Ureter (tissue), 1 donor: ENCODE measurements around the gene LPCAT3. TPM values are rescaled to one million over a fixed set of nuclear protein-coding genes. Genes with fewer than 3 reads are reported as not detected.
A peak's percentile ranks its signal among the peaks of the same experiment; 100 is the strongest.

Experiments used
- DNase-seq: peaks from one replicate; pipeline ENCODE4 v3.0.0-alpha.2; 2020; ENCODE audit warnings: low spot score
- total RNA-seq: library from RNA; stranded (reverse); gene quantifications from one replicate; pipeline ENCODE4 v1.2.4, GENCODE V29; 2023
- donor health status: DM: yes; HTN: yes; CAD: no.

The LPCAT3 gene
- total RNA-seq, 1 donor from 2014 or later = 95.9 TPM

DNA sequence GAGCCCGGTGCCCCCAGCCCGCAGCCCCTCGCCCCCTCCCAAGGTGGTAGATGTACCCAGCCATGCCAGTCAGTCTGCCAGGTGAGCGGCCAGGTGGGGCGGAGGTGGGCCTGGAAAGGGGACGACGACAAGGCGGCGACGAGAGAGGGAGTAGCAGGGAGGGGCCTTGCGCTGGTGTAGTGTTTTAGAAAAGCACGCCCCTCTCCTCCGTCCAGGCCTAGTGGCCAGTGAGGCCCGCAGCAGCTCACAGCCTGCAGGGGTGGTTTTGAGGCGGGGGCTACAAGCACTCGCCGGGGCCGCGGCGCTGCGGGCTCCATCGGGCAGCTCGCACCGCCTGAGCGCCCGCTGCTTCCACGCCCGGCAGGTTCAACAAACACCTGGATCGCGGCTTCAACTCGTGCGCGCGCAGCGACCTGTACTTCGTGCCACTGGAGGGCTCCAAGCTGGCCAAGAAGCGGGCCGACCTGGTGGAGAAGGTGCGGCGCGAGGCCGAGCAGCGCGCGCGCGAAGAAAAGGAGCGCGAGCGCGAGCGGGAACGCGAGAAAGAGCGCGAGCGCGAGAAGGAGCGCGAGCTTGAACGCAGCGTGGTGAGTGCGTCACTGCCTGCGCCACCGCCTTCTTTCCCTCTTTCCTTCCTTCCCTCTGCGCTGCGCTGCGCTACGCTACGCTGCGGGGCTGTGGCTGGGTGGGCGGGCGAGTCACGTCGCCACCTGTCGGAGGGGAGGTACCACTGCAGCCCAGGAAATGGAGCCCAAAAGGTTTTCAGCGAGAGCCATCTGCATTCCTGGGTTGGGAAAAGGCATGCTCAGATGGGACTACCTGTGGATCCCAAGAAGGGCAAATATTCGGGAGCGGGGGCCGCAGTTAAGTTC, 80.6 kb downstream of the LPCAT3 start:
- DNase-seq = peak; percentile 95

DNA sequence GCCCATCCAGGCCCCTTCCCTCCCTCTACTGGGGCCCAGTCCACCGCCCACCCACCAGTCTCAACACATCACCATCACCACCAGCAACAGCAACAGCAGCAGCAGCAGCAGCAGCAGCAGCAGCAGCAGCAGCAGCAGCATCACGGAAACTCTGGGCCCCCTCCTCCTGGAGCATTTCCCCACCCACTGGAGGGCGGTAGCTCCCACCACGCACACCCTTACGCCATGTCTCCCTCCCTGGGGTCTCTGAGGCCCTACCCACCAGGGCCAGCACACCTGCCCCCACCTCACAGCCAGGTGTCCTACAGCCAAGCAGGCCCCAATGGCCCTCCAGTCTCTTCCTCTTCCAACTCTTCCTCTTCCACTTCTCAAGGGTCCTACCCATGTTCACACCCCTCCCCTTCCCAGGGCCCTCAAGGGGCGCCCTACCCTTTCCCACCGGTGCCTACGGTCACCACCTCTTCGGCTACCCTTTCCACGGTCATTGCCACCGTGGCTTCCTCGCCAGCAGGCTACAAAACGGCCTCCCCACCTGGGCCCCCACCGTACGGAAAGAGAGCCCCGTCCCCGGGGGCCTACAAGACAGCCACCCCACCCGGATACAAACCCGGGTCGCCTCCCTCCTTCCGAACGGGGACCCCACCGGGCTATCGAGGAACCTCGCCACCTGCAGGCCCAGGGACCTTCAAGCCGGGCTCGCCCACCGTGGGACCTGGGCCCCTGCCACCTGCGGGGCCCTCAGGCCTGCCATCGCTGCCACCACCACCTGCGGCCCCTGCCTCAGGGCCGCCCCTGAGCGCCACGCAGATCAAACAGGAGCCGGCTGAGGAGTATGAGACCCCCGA, 81.4 kb downstream of the LPCAT3 start:
- DNase-seq = no peak

DNA sequence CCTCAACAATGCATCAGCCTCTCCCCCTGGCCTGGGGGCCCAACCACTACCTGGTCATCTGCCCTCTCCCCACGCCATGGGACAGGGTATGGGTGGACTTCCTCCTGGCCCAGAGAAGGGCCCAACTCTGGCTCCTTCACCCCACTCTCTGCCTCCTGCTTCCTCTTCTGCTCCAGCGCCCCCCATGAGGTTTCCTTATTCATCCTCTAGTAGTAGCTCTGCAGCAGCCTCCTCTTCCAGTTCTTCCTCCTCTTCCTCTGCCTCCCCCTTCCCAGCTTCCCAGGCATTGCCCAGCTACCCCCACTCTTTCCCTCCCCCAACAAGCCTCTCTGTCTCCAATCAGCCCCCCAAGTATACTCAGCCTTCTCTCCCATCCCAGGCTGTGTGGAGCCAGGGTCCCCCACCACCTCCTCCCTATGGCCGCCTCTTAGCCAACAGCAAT, 82.1 kb downstream of the LPCAT3 start:
- no peak for DNase-seq

DNA sequence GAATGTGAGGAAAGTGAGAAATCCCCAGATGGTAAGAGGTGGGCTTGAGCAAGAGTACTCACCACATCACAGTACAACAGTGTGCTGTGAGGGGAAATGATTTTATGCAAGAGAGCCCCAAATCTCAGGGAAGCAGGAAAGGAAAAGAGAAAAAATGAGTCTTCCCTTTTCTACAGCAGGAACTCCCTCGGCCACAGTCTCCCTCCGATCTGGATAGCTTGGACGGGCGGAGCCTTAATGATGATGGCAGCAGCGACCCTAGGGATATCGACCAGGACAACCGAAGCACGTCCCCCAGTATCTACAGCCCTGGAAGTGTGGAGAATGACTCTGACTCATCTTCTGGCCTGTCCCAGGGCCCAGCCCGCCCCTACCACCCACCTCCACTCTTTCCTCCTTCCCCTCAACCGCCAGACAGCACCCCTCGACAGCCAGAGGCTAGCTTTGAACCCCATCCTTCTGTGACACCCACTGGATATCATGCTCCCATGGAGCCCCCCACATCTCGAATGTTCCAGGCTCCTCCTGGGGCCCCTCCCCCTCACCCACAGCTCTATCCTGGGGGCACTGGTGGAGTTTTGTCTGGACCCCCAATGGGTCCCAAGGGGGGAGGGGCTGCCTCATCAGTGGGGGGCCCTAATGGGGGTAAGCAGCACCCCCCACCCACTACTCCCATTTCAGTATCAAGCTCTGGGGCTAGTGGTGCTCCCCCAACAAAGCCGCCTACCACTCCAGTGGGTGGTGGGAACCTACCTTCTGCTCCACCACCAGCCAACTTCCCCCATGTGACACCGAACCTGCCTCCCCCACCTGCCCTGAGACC, 82.7 kb downstream of the LPCAT3 start:
- no peak for DNase-seq

DNA sequence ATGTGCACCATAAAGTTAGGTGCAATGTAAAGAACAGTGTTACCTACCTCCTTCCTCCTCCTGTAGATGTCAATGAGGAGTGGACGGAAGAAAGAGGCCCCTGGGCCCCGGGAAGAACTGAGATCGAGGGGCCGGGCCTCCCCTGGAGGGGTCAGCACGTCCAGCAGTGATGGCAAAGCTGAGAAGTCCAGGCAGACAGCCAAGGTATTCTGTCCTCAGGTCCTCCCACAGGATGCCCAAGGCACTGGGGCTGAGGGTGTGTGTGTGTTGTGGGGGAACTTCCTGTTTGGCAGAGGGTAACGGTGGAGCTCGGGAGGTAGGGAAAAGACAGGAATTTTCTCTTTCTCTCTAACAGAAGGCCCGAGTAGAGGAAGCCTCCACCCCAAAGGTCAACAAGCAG, 84.2 kb downstream of the LPCAT3 start:
- DNase-seq = no peak

DNA sequence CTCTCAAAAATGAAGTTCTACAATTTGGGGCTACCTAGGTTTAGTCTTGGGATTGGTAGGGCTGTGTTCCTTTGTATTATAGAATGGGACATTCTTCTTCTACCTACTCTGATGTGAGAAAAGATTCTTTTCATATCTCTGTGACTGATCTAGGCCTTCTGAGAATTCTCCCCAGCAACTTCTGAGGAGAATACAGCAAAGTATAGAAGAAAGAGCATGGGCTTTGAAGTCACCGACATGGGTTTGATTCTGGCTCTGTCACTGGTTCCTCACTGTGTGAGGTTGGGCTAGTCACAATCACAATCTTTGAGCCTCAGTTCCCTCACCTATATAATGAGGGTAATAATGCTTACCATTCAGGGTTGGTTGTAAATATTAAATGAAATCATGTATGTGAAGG, 85.5 kb downstream of the LPCAT3 start:
- DNase-seq = no peak

DNA sequence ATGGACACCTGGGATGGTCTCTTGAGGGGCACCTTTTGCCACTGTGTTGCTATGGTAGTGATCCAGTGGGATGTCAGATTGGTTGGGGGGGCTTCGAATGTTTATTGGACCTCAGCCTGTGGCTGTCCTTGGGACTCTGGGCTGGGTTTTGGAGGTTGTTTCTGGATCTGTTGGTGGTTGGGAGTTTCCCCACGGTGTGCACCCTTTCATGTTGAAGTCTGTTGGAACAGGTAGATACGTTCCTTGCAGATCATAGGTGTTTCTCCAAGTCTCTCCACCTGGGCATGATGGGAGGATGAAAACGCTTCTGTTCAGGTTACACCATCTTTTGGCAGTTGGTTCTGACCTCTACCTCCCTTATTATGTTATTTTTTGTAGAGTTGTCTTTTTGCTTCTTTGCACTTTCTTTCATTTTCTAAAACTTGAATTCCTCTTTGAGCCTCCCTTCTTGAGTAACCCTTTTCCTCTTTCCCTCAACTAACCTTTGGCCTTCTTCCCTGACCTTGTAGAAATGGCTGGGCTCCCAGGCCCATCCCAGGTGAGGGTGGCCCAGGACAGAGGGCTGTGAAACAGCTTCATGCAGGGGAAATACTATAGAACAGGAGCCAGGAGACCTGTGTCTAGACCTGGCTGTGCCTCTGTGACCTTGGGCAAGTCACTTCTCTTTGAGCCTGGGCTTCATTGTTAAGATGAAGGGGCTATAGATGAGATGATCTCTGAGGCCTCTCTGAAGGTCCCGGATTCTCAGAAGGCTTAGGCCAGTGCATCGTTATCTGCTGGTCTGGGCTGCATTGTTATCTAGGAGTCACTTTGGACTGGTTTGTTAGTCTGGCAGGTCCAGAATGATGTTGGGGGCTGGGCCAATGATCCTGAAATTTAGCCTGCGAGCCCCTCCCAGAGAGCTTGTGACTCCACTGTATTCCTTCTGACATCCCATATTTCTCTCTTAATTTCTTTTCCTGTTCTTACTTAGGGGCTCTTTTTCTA, 88.5 kb downstream of the LPCAT3 start:
- no peak for DNase-seq

DNA sequence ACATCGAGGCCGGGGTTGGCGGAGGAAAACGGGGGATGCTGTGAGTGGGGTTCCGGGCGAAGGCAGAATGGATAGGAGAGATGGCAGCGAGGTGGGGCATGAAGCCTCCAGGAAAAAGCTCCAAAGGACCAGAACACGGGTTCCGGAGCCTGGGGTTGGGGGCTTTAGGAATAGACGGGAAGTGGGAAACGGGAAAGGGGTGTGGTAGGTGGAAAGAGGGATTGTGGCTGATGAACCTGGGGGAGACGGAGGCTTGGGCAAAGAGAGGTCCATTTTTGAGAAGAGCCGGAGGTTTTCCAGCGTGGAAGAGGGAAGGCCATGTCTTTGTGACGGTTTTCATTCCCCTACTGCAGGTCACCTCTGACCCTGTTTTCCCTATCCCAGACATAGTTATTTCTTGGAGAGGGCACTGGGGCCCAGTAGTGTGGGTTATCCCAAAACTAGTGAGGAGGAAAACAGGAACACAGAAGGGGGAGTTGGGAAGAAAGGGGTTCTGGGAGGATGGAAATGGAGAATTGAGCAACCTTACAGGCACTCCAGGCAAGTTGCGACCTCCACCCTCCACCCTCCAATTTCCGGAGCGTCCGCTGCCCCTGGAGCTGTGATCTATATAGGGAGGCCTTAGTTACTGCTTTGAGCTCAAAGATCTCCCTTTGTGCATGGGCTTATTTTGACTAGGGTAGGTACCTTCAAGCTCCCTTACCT, 89.4 kb downstream of the LPCAT3 start:
- DNase-seq = no peak

DNA sequence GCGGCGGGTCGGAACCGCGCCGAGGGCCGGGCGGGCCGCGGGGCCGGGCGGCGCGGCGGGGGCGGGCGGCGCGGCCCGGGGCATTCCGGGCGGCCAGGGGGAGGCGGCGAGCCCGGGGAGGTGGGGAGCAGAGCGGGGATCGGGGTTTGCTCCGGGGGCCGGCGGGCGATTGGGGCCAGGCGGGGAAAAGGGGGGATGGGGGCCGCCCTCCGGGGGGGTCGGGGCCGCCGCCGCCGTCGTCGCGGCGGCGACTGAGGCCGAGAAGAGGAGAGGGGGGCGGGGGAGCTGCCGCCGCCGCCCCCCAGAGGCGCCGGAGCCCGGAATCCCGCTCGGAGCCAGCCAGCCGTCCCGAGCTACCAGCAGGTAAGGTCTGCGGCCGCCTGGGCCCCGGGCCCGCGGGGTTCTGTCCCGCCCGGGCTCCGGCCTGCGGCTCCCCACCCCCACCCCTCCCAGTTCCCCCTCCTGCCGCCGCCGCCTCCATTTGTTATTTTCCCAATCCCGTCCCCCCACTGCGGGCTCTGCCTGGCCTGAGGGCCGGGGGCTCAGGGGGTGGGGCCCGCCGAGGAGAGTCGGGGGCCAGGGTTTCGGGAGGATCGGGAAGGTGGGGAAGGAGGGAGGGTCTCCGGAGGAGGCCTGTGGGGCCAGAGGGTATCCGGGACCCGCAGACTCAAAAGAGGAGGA, 90.1 kb downstream of the LPCAT3 start:
- DNase-seq = no peak

DNA sequence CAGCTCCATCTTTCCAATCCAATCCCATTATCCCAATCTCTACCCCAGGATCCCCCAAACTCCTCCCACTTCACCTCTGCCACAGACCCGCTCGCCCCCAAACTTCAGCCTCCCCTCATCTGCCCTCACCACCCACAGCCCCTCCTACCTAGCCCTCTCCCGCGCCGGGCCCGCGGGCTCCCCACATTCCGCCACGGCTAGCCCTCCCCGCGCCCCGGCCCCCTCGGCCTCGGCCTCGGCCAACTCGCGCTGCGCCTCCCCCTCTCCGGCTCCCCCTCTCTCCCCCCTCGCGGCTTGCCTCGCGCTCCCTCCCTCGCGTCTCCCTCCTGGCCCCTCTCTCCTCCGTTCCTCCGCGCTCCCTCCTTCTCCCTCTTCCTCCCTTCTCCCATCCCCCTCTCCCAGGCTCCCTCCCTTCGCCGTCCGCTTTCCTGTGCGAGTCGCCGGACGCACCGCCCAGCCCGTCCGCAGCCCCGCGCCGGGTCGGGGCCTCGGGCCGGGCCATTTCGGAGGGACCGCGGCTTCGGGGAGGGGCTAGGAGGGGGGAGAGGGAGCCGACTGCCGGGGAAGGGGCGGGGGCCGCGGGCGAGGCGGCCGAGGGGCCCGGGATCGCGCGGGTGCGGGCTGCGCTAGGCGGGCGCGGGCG, 90.8 kb downstream of the LPCAT3 start, which contains the start of gene ATN1:
TSS of gene ATN1 (plus strand) at position 581 of the 643 bp plus-strand sequence. CDS start 6,043 bp downstream, outside the sequence.
- DNase-seq = peak; percentile 90

Other genes with a start within 250 kb of the LPCAT3 start
- gene LAG3, start 246.0 kb downstream of the LPCAT3 start, total RNA-seq = 2.3 TPM
- 18.0 TPM for gene CD4, start 228.9 kb downstream of the LPCAT3 start, total RNA-seq
- 2.5 TPM for gene GPR162, start 196.7 kb downstream of the LPCAT3 start, total RNA-seq
- gene P3H3, start 190.1 kb downstream of the LPCAT3 start, total RNA-seq = 27.9 TPM
- gene GNB3, start 177.6 kb downstream of the LPCAT3 start, total RNA-seq = 4.5 TPM
- gene CDCA3, start 167.2 kb downstream of the LPCAT3 start, total RNA-seq = 1.4 TPM
- 106 TPM for gene USP5, start 166.3 kb downstream of the LPCAT3 start, total RNA-seq
- gene TPI1, start 150.9 kb downstream of the LPCAT3 start, total RNA-seq = 418 TPM
- gene SPSB2, start 145.2 kb downstream of the LPCAT3 start, total RNA-seq = 9.9 TPM
- gene LRRC23, start 113.7 kb downstream of the LPCAT3 start, total RNA-seq = 13.5 TPM
- 29.6 TPM for gene ENO2, start 103.9 kb downstream of the LPCAT3 start, total RNA-seq
- 112 TPM for gene ATN1, start 90.5 kb downstream of the LPCAT3 start, total RNA-seq
- not detected for gene RNU7-1, start 74.7 kb downstream of the LPCAT3 start, total RNA-seq
- gene C12orf57, start 74.5 kb downstream of the LPCAT3 start, total RNA-seq = 172 TPM
- gene PTPN6, start 67.1 kb downstream of the LPCAT3 start, total RNA-seq = 40.4 TPM
- 221 TPM for gene PHB2, start 47.8 kb downstream of the LPCAT3 start, total RNA-seq
- gene EMG1, start 47.6 kb downstream of the LPCAT3 start, total RNA-seq = 68.0 TPM
- gene C1S, start 42.2 kb upstream of the LPCAT3 start, total RNA-seq = 293 TPM
- 455 TPM for gene C1R, start 74.0 kb upstream of the LPCAT3 start, total RNA-seq
- gene C1RL, start 90.7 kb upstream of the LPCAT3 start, total RNA-seq = 110 TPM
- gene RBP5, start 110.4 kb upstream of the LPCAT3 start, total RNA-seq = 7.5 TPM
- 48.2 TPM for gene CLSTN3, start 111.9 kb upstream of the LPCAT3 start, total RNA-seq
- gene PEX5, start 171.2 kb upstream of the LPCAT3 start, total RNA-seq = 36.7 TPM